ENCODE results near the gene AUTS2. TPM values are rescaled to one million over a fixed set of nuclear protein-coding genes. Genes with fewer than 3 reads are reported as not detected.

The AUTS2 gene
- total RNA-seq, 1 experiment from 2014 or later, result 4.2 TPM

DNA sequence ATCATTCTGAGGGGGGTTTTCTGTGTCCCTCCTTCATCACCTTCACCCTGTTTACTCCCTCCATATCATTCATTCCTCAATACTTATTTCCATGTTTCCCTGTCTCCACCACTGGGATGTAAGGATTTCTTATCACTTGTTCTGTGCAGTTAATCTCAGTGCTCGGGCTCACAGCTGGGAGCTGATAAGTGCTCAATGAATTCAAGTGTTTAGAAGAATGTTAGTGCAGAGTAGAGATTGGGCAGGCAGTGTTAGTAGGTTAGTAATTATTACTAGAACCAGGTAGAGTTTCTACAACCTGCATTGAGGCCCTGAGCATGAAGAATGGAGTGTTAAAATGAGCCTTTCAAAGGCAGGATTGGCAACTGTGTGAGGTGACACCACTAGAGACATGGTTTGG, 458.1 kb downstream of the AUTS2 start:
- DNase-seq (ENCODE audit: low spot score), result no peak

DNA sequence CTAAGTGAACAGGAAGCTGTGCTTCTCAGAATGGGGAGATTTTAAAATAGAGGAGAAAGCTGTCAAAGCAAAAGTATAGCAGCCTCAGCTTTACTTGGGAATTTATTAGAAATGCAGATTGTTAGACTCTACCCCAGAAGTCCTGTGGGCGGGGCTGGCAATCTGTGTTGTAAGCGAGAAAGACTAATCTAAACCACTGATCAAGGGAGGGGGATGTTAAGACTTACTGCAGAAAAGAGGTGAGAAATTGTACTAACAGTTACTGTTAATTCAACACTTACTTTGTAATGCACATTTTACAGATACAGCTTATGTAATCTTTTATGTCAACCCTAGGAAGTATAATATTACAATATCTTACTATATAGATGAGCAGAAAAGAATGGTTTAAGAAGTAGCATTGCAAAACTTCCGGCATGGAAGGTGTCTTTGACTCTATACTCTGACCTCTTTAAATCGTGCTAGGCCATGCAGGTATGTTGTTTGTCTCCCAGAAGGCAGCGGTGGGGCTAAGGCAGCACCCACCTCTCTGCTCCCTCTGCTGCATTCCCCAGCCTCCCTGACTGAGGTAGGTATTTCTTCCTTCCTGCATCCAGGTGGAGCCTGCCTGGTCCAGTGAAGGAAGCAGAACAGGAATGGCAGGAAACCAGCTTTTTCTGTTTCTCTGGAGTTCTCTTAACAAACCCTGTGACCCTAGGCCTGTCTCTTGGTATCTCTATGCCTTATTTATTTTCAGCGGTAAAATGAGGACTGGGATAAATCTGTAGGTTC, 462.2 kb downstream of the AUTS2 start:
- no peak for DNase-seq (ENCODE audit: low spot score)

DNA sequence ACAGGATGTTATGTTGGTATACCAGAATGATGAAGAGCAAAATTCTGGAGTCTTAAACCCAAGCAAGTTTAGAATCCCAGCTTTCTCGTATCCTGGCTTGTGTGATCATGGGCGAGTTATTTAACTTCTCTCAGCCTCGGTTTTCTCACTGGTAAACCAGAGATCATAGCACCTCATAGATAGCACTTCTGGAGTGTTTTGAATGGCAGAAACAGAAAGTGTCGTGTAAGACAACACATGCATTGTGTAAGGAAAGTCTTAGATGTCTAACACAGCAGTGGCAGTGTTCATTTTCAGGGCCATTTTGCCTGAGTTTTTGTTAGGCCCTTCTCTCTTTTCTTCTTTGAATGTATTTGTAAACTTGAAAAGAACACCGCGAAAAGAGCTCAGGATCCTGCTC, 465.1 kb downstream of the AUTS2 start:
- DNase-seq (ENCODE audit: low spot score), result no peak

DNA sequence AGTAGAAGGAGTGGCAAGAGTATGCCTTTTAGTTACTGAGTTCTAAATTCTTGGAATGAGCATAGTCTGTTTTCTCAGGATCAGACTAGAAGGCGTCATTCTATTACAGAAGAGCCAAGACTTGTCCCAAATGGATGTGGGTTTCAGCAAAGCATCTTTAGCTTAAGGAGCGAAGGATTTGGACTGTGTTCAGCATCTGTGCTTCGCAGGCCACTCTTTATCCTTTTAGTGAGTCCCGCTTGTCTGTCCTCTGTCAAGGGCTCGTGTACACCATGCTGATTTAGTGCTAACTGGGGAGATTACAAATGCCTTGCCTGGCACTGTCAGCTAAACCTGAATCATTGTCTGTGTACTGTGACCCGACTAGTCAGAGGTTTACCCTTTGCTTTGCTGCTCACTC, 465.7 kb downstream of the AUTS2 start:
- no peak for DNase-seq (ENCODE audit: low spot score)

DNA sequence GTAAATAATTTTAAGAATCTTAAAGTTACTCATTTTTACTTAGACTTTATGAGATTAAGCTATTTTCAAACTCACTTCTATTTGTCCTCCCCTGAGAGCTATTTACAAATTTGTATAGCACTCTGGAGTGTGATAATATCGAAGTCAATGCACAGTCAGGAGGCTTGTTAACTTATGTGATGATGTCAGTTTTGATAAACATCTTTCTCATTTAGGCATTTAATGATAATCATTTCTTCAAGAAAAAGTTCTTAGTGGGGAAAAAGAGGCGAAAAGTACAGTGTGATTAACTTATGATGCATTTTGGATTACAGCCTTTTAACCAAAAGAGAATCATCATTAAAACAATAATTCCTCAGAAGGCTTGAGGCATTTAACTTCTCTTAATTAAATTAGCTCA, 468.6 kb downstream of the AUTS2 start:
- no peak for DNase-seq (ENCODE audit: low spot score)

DNA sequence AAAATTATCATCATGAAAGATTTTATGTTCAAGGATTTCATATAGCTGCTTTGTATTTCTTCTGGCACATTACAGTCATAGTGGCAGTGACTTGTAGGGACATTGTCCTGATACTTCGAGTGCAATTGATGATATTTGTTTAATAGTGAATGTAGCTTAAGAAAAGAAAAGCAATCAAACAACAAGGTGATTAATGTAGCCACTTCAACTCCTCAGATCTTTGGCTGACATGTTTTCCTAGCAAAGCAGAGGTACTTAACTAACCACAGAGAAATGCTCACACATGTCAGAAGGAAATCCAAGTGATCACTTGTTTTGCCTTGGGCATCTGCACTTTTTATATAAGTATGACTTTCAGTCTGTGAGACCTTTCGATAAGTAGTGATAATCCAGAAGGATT, 470.3 kb downstream of the AUTS2 start:
- no peak for DNase-seq (ENCODE audit: low spot score)

DNA sequence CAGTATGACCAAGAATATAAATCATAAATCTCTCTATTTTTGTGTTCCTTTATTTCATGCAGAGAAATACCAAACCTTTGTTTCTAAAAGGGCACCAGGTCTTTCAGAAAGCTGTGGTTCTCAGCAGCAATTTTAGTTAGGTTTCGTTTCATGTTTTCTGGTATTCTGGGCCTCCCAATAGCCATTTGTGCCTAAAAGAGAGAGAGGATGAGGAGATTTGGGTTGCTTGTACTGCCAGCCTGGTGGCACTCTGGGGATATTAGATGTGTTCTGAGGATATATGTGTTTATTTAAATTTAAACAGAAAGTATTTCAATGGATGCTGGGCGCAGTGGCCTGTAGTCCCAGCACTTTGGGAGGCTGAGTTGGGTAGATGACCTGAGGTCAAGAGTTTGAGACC, 471.7 kb downstream of the AUTS2 start:
- no peak for DNase-seq (ENCODE audit: low spot score)

DNA sequence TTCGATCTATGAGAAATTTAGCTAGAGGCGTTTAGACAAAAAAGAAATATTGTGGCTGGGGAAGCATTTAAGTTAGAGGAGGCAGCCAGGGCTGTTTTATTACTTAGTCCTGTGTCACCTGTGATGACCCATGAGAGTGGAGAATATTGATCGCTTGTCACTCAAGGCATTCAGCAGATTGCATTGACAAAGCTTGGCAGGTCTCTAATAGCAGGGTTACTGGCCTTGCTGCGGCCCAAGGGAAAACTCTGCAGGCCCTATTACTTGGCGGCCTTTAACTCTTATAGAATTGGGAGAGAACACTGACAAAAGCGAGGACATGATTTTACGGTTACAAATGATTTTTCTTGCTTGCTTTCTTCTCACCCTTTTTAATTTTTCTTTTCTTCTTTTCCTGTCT, 473.5 kb downstream of the AUTS2 start:
- DNase-seq (ENCODE audit: low spot score), result no peak

DNA sequence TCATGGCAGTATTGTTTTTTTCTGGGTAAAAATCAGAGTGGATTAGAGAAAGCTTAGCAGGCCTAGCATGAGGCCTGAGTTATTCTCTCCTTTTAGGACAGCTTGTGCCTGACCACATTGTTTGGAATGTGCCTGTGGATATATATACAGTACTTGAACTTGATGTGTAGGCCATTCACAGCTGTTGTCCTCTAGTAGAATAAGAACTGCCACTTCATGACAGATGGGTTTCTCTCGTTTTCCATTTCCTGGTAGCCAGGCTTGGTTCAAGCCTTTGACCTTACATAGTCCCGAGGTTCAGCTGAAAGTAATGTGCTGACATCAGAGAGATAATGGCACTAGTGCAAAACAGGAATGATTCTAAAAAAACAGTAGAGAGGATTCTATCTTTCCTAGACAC, 473.9 kb downstream of the AUTS2 start:
- DNase-seq (ENCODE audit: low spot score), result no peak

DNA sequence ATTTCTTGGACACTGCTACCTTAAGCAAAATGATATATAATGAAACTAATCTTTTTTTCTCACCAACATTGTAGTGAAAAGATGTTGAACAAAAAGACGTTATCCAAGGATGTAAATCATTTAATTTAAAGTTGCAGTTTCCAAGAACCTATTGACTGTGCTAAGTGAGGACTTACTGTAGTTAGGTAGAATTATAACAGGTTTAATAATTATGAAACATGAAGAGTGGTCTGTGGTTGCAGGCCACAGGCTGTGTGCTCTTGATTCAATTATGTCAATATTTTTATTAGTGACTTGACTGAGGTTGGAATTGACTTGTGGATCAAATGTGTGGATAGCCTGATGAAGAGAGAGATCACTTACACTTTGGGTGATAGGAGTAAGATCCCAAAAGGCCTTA, 478.1 kb downstream of the AUTS2 start:
- no peak for DNase-seq (ENCODE audit: low spot score)

DNA sequence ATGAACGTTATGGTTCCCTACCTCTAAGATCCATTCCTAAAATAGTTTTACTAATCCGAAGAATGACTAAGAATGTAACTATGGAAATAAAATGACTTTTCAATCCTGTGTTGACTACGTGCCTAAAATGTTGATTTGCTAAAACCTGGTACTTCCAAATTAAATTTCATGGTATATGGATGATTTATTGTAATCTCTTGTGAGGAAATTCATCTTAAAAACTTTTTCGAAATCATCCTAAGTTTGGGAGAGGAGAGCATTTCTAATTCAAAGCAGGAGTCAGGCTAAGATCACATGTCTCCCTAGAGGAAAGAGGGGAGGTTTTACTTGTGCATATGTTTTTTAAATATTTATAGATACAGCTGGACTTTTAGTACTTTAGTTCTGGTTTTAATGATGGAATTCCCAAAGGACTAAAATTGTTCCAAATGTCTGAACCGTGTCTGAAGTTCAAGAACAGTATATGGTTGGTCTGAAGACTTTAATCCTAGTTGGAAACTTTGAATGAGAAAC, 483.9 kb downstream of the AUTS2 start:
- DNase-seq (ENCODE audit: low spot score), result no peak

DNA sequence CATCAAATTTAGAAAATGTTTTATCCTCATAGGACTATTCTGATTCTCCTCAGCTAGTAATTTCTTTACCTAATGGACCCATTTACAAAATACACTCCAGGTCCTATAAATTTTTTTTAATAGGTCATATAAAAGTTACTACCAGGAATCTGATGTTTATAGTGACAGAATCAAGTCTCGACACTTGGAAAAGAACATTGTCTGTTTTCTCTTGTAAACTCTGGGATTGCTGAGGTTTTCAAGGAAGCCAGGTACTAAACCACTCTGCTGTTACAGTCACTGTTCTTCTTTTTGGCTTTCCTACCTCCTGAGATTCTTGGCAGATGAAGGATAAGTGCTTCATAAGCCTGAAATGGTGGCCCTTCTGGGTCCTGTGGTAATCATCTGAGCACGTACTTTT, 493.1 kb downstream of the AUTS2 start:
- no peak for DNase-seq (ENCODE audit: low spot score)

DNA sequence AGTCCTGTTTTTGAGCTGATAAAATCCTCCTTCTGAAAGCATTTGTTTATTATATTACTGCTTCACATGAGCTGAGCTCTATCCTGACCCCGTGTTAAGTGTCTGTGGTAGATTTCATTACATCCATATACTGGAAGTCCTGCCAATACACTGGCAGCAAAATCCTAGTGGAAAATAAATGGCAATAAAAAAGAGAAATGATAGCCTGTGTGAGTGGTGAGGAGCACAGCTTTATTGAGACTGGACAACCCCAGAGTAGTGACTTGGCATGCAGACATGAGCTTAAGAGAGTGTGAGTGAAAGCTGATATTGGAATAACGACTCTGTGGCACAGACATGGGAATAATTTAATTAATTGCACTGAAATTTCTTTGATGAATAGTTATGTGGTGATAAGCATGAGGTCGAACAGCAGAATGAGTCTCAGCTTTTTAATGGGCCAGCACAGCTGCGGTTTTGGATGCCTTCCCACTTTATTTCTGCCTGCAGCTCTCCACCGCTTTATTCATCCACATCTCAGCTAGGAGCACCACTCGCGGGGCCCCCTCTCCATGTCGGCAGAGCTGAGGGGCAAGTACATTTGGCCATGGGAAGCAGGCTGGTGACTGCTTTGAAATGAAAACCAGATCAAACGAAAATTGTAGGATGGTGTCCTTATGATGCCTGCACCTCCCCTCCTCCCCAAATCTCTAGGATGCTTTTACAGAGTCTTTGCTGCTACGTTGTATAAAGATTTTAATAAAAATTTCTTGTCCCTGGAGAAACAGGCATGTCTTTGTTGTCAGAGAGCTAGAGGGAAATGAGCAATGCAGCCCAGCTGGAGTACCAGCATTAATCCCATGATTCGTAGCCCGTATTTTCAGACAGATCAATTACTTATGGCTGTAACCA, 494.3 kb downstream of the AUTS2 start:
- no peak for DNase-seq (ENCODE audit: low spot score)

DNA sequence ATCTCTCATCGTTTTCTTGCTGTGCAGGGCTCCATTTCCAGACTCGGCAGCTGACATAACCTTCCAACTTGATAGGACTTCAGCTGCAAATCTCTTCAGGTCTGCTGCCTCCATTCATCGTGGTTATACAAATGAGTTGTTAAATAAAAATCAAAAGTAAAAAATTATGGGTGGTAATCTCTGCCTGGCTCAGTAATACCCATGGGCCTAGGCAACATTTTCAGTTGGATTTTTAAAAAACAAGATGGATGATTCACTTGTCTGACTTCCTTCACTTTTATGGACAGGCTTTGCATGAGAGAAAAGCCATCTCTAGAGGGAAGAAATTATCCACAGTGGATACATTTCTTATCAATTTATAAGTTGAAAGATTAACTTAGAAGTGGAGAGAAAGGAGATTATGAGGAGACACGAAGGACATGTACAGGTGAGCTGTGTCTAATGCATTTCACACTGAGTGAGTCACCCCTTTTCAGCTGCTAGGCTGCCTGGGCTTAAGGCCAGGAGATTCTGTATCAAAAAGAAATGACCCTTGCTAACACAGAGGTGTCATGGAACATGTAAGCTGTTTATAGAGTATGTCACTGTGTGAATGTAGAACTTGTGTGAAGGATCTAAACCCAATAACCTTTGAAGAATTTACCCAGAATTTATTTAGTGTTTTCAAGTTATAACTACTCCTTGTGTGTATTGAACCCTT, 495.1 kb downstream of the AUTS2 start:
- no peak for DNase-seq (ENCODE audit: low spot score)

DNA sequence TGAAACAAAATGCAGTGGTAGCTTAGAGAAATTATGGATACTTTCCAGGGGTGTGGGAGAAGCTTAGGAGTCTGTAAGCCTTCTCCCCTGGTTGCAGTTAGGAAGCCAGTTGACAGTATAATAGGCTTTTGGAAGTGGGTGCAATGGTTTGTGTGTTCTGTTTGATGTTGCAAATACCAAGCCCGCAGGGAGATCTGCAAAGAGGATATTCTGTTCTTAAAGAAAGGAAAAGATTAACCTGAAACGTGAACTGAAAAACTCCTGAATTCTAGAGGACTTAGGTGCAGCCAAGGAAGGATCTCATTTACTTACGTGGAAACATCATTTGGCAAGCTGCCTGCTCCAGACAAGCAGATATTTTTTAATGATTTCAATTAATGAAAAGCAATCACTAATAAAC, 496.6 kb downstream of the AUTS2 start:
- DNase-seq (ENCODE audit: low spot score), result no peak

DNA sequence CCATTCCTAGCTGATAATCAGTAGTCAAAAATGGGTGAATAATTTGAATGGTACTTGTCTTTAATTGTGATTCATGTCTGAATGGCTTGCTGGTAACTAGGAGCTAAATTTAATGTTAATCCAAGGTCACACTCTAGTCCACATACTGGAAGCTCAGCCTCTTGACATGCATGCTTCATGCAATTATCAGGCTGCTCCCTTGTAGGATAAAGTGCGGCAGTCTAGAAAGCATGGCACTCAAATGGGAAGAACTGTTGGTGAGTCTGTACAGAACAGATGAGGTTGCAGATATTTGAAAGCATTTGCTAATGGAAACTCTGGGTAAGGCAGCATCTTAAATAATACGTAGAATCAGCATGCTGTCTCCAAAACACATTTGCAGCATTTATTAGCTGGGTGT, 499.4 kb downstream of the AUTS2 start:
- no peak for DNase-seq (ENCODE audit: low spot score)

DNA sequence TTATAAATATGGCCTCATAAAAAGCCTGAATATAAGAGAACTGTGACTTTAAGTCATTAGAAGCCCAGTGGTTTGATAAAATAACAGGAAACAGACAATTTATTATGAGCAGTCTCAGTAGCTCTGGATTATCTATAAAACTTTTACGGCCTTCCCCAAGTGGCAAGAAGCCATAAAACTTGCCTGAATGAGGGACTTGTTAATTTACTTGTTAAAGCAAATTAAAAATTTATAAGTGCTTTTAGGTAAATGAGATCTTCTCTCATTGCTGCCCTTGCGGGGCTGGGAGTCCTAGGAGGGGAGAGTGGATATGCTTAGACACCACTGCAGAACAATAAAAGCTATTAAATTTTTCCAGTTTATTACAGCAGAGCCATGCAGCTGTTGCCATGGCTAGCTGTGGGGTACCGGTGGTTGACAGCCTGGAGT, 499.9 kb downstream of the AUTS2 start:
- peak; percentile 17 for DNase-seq (ENCODE audit: low spot score)

DNA sequence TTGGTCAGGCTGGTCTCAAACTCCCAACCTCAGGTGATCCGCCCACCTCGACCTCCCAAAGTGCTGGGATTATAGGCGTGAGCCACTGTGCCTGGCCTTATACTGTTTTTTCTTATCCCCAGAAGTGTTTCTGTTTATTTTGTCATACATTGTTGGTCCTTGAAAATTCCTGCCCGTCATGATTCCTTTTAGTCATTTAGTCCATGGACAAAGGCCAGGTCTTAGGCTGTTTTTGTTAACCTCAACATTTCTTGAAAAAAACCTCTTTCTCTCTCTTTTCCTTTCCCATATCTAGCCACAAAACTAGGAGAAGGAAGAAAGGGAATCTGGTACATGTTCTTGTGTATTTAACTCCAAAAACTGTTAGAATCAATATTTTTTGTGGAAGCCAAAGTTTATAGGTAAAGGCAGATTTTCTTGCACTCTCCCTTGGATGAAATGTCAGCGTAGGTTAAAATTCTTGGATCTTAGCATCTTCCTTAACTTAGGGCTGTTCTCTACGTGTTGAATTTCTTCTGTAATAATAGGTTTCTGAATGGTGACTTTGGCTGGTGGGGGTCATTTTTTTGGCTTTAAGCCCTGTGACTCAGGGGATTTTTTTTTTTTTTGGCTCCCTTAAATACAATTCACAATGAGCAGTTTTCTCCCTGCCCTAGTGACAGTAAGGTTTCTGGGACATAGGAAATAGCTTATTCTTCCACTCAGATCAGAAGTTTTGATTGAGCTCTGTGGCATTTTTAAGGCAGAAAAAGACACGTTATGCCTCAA, 500.8 kb downstream of the AUTS2 start:
- DNase-seq (ENCODE audit: low spot score), result no peak

DNA sequence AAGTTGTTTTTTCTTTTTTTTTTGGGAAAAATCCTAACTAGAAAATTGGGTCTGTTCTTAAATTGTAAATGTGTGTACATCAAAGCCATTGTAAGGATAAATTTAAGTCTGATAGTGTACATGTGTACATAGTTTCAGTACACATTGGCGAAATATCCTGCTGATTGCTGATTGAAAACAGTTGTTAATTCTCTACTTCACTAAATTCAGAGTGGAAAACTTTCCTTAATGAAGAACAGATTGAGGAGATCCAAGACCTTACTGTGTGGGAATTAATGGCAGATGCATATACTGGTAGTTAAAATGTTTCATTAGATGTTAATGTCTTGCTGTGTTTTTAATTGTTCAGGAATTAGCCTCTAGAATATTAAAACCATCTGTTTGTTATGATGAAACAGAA, 506.0 kb downstream of the AUTS2 start:
- no peak for DNase-seq (ENCODE audit: low spot score)

DNA sequence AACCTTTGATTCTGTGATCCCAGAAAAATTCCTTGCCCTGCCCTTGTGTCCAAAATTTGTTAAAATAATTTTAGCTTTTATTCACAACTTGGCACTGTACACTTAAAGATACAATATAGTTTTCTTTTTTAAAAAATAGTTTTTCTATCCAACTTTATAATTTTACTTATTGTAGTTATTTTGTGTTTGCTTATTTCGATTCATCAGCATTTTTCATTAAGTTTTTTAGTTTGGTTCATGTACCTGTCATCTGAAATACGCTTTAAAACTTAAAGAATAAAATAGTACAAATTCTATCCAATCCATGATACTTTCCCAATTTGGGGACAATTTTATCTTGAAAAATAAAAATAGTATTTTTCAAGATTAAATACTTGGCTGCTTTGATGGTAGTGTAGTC, 514.8 kb downstream of the AUTS2 start:
- no peak for DNase-seq (ENCODE audit: low spot score)

DNA sequence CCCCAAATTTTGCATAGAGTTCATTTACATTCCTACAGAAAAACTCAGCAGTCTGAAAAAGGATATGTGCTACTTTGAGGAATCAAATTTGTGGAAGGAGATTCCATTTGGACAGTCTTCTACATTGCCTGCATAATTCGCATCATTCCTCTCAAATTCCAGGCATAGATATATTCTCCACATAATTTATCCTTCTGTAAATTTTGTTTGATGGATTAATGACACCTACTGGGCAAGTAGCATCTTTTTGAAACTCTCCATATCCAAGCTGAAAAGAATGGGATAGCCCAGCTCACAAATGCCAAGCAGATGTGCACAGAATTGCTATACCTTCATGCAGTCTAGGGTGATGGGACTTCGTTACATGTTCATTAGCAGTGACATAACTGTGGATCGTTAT, 515.3 kb downstream of the AUTS2 start:
- DNase-seq (ENCODE audit: low spot score), result no peak
